ENCODE data around the gene NPIPB6. TPM values are rescaled to one million over a fixed set of nuclear protein-coding genes. Genes with fewer than 3 reads are reported as not detected.
"Not testable (repeated sequence)": the region's sequence is repeated elsewhere in the genome, so short reads cannot be mapped to it uniquely, and the experiment has no call there.

The NPIPB6 gene
- total RNA-seq, 1 experiment from 2014 or later: 2.1 TPM

- H3K27ac ChIP-seq (ENCODE audit: low read depth, low read length); H3K79me2 ChIP-seq (ENCODE audit: insufficient read depth, low read length); H3K9me2 ChIP-seq (ENCODE audit: insufficient read depth); RAD21 ChIA-PET (ENCODE audit: low non-redundant PET in 1 of 2, low total read pairs in 2 of 2, uncharacterized antibody in 2 of 2, unreplicated experiment in 2 of 2); H3K27me3 ChIP-seq (ENCODE audit: insufficient read depth, low read length); CTCF ChIA-PET; H3K4me2 ChIP-seq (ENCODE audit: low read length); H3K4me1 ChIP-seq (ENCODE audit: control insufficient read depth in 1 of 2, insufficient read depth in 2 of 2, low read length in 2 of 2); ATAC-seq; H3K4me3 ChIP-seq (replicated peaks in 1 of 2; ENCODE audit: low read depth in 1 of 2, low read length in 2 of 2); DNase-seq (ENCODE audit: low read depth, low spot score); intact Hi-C loops (cut with micrococcal nuclease); H3K36me3 ChIP-seq (ENCODE audit: control insufficient read depth in 1 of 2, insufficient read depth in 2 of 2, low read length in 2 of 2); H3K9me3 ChIP-seq (ENCODE audit: control insufficient read depth in 1 of 2, insufficient read depth in 1 of 2, low read depth in 1 of 2, low read length in 2 of 2); H4K20me1 ChIP-seq (ENCODE audit: insufficient read depth); H3K9ac ChIP-seq (ENCODE audit: low read length); H2AFZ ChIP-seq (ENCODE audit: low read depth, low read length, poor library complexity, severe bottlenecking); POLR2A ChIA-PET: not testable (repeated sequence)
- BruUV-seq (replicated peaks): TSS peak; percentile 23
Observed at GRCh38 chr16:28377822-28378221, 14.5 kb upstream of the NPIPB6 start.

DNA sequence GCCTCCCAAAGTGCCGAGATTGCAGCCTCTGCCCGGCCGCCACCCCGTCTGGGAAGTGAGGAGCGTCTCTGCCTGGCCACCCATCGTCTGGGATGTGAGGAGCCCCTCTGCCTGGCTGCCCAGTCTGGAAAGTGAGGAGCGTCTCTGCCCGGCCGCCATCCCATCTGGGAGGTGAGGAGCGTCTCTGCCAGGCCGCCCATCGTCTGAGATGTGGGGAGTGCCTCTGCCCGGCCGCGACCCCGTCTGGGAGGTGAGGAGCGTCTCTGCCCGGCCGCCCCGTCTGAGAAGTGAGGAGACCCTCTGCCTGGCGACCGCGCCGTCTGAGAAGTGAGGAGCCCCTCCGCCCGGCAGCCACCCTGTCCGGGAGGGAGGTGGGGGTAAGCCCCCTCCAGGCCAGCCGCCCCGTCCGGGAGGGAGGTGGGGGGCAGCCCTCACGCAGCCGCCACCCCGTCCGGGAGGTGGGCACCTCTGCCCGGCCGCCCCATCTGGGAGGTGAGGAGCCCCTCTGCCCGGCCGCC is 13.9 kb upstream of the NPIPB6 start:
- intact Hi-C loops (cut with micrococcal nuclease); POLR2A ChIA-PET; H2AFZ ChIP-seq (ENCODE audit: low read depth, low read length, poor library complexity, severe bottlenecking); H3K27ac ChIP-seq (ENCODE audit: low read depth, low read length); ATAC-seq; H3K27me3 ChIP-seq (ENCODE audit: insufficient read depth, low read length); H3K9me3 ChIP-seq (ENCODE audit: control insufficient read depth in 1 of 2, insufficient read depth in 1 of 2, low read depth in 1 of 2, low read length in 2 of 2); CTCF ChIA-PET; H4K20me1 ChIP-seq (ENCODE audit: insufficient read depth); RAD21 ChIA-PET (ENCODE audit: low non-redundant PET in 1 of 2, low total read pairs in 2 of 2, uncharacterized antibody in 2 of 2, unreplicated experiment in 2 of 2); H3K36me3 ChIP-seq (ENCODE audit: control insufficient read depth in 1 of 2, insufficient read depth in 2 of 2, low read length in 2 of 2); H3K9me2 ChIP-seq (ENCODE audit: insufficient read depth); H3K4me2 ChIP-seq (ENCODE audit: low read length); H3K4me3 ChIP-seq (replicated peaks in 1 of 2; ENCODE audit: low read depth in 1 of 2, low read length in 2 of 2); DNase-seq (ENCODE audit: low read depth, low spot score); H3K79me2 ChIP-seq (ENCODE audit: insufficient read depth, low read length); H3K4me1 ChIP-seq (ENCODE audit: control insufficient read depth in 1 of 2, insufficient read depth in 2 of 2, low read length in 2 of 2); BruUV-seq (replicated peaks); H3K9ac ChIP-seq (ENCODE audit: low read length): not testable (repeated sequence)

DNA sequence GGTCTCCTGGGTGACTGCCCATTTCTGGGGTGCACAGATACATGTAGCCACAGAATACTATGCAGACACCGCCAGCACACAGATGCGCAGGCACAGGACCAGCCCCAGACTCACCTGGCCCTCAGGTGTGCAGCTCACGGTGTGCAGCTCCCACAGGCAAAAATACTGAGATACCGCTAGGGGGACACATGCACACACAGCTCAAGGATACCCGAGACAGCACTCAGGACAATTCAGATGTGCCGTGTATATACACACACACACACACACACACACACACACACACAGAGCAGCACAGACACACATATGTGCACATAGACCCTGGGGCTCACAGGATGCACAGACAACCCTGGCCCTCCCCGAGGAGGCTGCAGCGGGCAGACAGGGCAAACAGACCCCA is 11.8 kb upstream of the NPIPB6 start:
- H3K9me2 ChIP-seq (ENCODE audit: insufficient read depth); intact Hi-C loops (cut with micrococcal nuclease); H3K4me2 ChIP-seq (ENCODE audit: low read length); H3K9me3 ChIP-seq (ENCODE audit: control insufficient read depth in 1 of 2, insufficient read depth in 1 of 2, low read depth in 1 of 2, low read length in 2 of 2); H3K9ac ChIP-seq (ENCODE audit: low read length); H3K4me1 ChIP-seq (ENCODE audit: control insufficient read depth in 1 of 2, insufficient read depth in 2 of 2, low read length in 2 of 2); H3K4me3 ChIP-seq (replicated peaks in 1 of 2; ENCODE audit: low read depth in 1 of 2, low read length in 2 of 2); H2AFZ ChIP-seq (ENCODE audit: low read depth, low read length, poor library complexity, severe bottlenecking); CTCF ChIA-PET; BruUV-seq (replicated peaks); H3K27ac ChIP-seq (ENCODE audit: low read depth, low read length); RAD21 ChIA-PET (ENCODE audit: low non-redundant PET in 1 of 2, low total read pairs in 2 of 2, uncharacterized antibody in 2 of 2, unreplicated experiment in 2 of 2); H4K20me1 ChIP-seq (ENCODE audit: insufficient read depth); H3K79me2 ChIP-seq (ENCODE audit: insufficient read depth, low read length); POLR2A ChIA-PET; H3K36me3 ChIP-seq (ENCODE audit: control insufficient read depth in 1 of 2, insufficient read depth in 2 of 2, low read length in 2 of 2); H3K27me3 ChIP-seq (ENCODE audit: insufficient read depth, low read length); DNase-seq (ENCODE audit: low read depth, low spot score): not testable (repeated sequence)
- peak; percentile 86 for ATAC-seq

DNA sequence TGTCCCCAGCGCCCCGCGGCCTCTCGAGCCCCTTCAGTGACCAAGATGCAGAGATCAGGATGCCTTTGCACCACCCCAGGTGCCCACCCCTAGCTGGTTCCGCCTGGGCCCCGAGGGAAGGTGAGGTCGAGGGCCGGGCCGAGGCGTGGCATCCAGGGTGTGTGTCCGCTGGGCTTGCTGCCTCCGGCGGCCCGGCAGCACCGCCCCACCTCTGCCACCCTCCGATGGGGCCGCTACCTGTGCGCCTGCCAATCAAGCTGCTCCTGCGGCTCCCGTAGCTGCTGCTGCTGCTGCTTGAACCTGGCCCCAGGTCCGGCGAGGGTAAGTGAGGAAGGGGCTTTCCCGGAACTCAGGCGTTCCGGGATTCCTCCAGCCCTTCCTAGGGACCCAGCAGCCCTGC is 11.0 kb upstream of the NPIPB6 start:
- POLR2A ChIA-PET; BruUV-seq (replicated peaks); ATAC-seq: not testable (repeated sequence)

GRCh38 chr16:28367926-28368325 is 4.6 kb upstream of the NPIPB6 start:
- RAD21 ChIA-PET (ENCODE audit: low non-redundant PET in 1 of 2, low total read pairs in 2 of 2, uncharacterized antibody in 2 of 2, unreplicated experiment in 2 of 2); POLR2A ChIA-PET; ATAC-seq; H3K4me3 ChIP-seq (replicated peaks in 1 of 2; ENCODE audit: low read depth in 1 of 2, low read length in 2 of 2); H3K79me2 ChIP-seq (ENCODE audit: insufficient read depth, low read length); H4K20me1 ChIP-seq (ENCODE audit: insufficient read depth); H3K27me3 ChIP-seq (ENCODE audit: insufficient read depth, low read length); DNase-seq (ENCODE audit: low read depth, low spot score); H3K9me2 ChIP-seq (ENCODE audit: insufficient read depth); H3K9me3 ChIP-seq (ENCODE audit: control insufficient read depth in 1 of 2, insufficient read depth in 1 of 2, low read depth in 1 of 2, low read length in 2 of 2); H3K9ac ChIP-seq (ENCODE audit: low read length); intact Hi-C loops (cut with micrococcal nuclease); H3K4me2 ChIP-seq (ENCODE audit: low read length); CTCF ChIA-PET; H3K36me3 ChIP-seq (ENCODE audit: control insufficient read depth in 1 of 2, insufficient read depth in 2 of 2, low read length in 2 of 2); H3K4me1 ChIP-seq (ENCODE audit: control insufficient read depth in 1 of 2, insufficient read depth in 2 of 2, low read length in 2 of 2); H2AFZ ChIP-seq (ENCODE audit: low read depth, low read length, poor library complexity, severe bottlenecking); H3K27ac ChIP-seq (ENCODE audit: low read depth, low read length); BruUV-seq (replicated peaks): not testable (repeated sequence)

More for the DNA sequence above, 11.0 kb upstream of the NPIPB6 start:
- intact Hi-C loops (cut with micrococcal nuclease); H4K20me1 ChIP-seq (ENCODE audit: insufficient read depth); H2AFZ ChIP-seq (ENCODE audit: low read depth, low read length, poor library complexity, severe bottlenecking); H3K9me3 ChIP-seq (ENCODE audit: control insufficient read depth in 1 of 2, insufficient read depth in 1 of 2, low read depth in 1 of 2, low read length in 2 of 2); H3K79me2 ChIP-seq (ENCODE audit: insufficient read depth, low read length); H3K4me1 ChIP-seq (ENCODE audit: control insufficient read depth in 1 of 2, insufficient read depth in 2 of 2, low read length in 2 of 2); H3K9ac ChIP-seq (ENCODE audit: low read length); RAD21 ChIA-PET (ENCODE audit: low non-redundant PET in 1 of 2, low total read pairs in 2 of 2, uncharacterized antibody in 2 of 2, unreplicated experiment in 2 of 2); H3K4me3 ChIP-seq (replicated peaks in 1 of 2; ENCODE audit: low read depth in 1 of 2, low read length in 2 of 2); H3K27ac ChIP-seq (ENCODE audit: low read depth, low read length); H3K36me3 ChIP-seq (ENCODE audit: control insufficient read depth in 1 of 2, insufficient read depth in 2 of 2, low read length in 2 of 2); H3K4me2 ChIP-seq (ENCODE audit: low read length); CTCF ChIA-PET; H3K27me3 ChIP-seq (ENCODE audit: insufficient read depth, low read length); H3K9me2 ChIP-seq (ENCODE audit: insufficient read depth); DNase-seq (ENCODE audit: low read depth, low spot score): not testable (repeated sequence)
